HG03520 (cell line): Measurements from ENCODE around the gene SORBS2.
"Not testable (repeated sequence)": the region's sequence is repeated elsewhere in the genome, so short reads cannot be mapped to it uniquely, and the experiment has no call there.

Experiments
- ATAC-seq: cut with Tn5 transposase; IDR thresholded peaks from one replicate; pipeline ENCODE4 v1.9.1; 2021; ENCODE audit warnings: mild to moderate bottlenecking, moderate library complexity; ENCODE audit not compliant: unreplicated experiment

The SORBS2 gene

GRCh38 chr4:185811509-185812364, at the start of gene SORBS2:
Gene SORBS2, minus strand, starts transcription at chr4:185812194. Its CDS starts 121,623 bp downstream, at chr4:185690571.
- ATAC-seq: peak; percentile 88

- no peak for ATAC-seq
Measured at GRCh38 chr4:185859111-185859510, 47.1 kb upstream of the SORBS2 start.

- ATAC-seq: not testable (repeated sequence)
Measured at GRCh38 chr4:185857561-185857960, 45.6 kb upstream of the SORBS2 start.

- ATAC-seq: no peak
Measured at GRCh38 chr4:185853841-185854240, 41.8 kb upstream of the SORBS2 start.

GRCh38 chr4:185852961-185853360, 41.0 kb upstream of the SORBS2 start:
- no peak for ATAC-seq

- ATAC-seq: no peak
Measured at GRCh38 chr4:185849664-185850550, 37.9 kb upstream of the SORBS2 start.

- no peak for ATAC-seq
Measured at GRCh38 chr4:185847352-185848097, 35.5 kb upstream of the SORBS2 start.

GRCh38 chr4:185846505-185847150, 34.6 kb upstream of the SORBS2 start:
- no peak for ATAC-seq

GRCh38 chr4:185845966-185846365, 34.0 kb upstream of the SORBS2 start:
- ATAC-seq: no peak

GRCh38 chr4:185841451-185841850, 29.5 kb upstream of the SORBS2 start:
- ATAC-seq: no peak

- ATAC-seq: no peak
Measured at GRCh38 chr4:185840953-185841352, 29.0 kb upstream of the SORBS2 start.

GRCh38 chr4:185840201-185840600, 28.2 kb upstream of the SORBS2 start:
- no peak for ATAC-seq

GRCh38 chr4:185839770-185840169, 27.8 kb upstream of the SORBS2 start:
- no peak for ATAC-seq

GRCh38 chr4:185839194-185839712, 27.3 kb upstream of the SORBS2 start:
- ATAC-seq: no peak

GRCh38 chr4:185838514-185839193, 26.7 kb upstream of the SORBS2 start:
- no peak for ATAC-seq

- no peak for ATAC-seq
Measured at GRCh38 chr4:185838104-185838452, 26.1 kb upstream of the SORBS2 start.

GRCh38 chr4:185837415-185838103, 25.6 kb upstream of the SORBS2 start:
- ATAC-seq: no peak

GRCh38 chr4:185836241-185837084, 24.5 kb upstream of the SORBS2 start:
- ATAC-seq: no peak
